ENCODE data around the gene CIRBP.

CIRBP gene

DNA sequence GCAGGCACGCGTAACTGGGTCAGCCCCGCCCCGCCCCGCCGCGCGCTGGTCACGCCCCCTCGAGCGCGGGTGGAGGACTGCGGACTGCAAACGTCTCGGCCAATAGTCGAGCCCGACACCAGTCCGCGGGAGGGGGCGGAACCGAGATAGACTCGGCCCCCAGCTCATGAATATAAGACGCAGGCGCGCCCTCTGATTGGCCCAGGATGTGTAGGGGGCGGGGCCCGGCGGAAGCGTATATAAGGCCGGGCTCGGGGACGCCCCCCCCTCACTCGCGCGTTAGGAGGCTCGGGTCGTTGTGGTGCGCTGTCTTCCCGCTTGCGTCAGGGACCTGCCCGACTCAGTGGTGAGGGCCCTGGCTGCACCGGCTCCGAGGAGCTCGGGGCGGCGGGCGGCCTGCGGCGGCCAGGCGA lies at the start of gene CIRBP:
CIRBP (plus strand) TSS at position 268 of the 413 bp plus-strand sequence. CDS start 1,602 bp downstream, outside the sequence.
- peak; percentile 98 for DNase-seq

DNA sequence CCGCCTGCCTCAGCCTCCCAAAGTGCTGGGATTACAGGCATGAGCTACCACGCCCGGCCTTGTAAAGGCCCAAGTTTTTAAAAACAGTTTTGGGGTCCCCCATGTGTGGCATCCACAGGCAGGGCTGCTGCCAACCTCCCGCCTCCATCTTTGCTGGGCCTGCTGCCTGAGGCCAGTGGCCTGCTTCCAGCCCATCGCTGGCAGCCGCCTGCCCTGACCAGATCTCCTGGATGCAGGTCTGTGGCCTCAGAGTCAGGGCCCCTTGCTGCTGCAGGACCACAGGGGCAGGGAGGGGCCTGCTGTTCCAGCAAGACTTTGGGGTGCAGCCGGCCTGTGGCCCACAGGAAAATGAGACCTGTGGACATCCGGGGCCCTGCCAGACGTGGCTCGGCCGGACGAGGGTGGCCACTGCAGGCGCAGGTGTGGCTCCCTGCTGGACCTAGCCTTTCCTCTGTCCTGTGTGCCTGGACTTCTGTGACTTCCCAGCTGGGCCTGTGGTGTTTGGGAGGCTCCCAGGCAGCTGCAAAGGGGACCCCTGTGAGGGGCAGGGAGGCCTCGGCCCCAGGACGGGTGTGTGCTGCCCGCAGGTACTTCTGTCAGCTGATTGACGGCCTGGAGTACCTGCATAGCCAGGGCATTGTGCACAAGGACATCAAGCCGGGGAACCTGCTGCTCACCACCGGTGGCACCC lies 49.2 kb upstream of the CIRBP start:
- no peak for DNase-seq

DNA sequence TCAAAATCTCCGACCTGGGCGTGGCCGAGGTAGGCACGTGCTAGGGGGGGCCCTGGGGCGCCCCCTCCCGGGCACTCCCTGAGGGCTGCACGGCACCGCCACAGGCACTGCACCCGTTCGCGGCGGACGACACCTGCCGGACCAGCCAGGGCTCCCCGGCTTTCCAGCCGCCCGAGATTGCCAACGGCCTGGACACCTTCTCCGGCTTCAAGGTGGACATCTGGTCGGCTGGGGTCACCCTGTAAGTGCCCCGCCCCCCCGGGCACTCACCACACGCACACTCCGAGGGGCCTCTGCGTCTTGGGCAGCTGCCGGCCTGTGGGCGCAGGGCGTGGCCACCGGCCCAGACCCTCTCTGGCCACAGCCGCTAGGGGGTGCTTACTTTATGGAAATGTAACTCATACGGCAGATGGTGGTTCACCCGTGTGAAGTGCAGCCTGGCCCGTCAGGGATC lies 48.6 kb upstream of the CIRBP start:
- DNase-seq: no peak

DNA sequence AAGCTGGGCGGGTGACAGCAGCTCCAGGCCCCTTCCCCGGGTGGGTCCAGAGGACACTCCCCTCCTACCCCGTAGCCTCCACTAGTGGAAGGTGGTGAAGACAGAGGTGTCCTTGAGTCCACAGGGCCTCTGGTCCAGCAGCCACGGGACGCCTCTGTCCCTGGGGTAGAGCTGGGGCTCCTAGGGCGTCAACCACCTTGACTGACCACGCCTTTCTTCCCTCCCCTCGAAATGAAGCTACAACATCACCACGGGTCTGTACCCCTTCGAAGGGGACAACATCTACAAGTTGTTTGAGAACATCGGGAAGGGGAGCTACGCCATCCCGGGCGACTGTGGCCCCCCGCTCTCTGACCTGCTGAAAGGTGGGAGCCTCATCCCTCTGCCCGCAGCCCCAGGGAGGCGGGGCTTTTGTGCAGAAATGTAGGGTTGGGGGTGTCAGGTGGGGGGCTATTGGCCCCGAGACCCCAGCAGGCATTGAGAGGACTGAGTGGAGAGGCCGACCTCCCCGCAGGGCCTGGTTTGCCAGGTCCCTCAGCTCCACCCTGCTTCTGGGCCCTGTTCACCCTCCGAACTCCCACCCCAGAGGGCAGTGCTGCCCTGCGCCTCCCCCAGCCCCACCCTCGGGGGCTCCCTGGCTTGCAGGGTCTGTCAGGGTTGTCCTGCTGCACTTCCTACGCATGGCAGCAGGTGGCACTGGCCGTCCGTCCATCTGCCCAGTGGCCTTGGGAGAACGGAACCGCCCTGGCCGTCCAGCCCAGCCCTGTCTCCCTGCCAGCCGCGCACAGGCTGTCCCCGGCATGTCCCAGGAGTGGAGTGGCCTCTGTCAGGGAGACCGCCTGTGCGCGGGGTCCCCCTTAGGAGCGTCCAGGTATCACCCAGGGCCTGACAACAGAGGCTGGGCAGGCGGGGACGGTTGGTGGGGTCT lies 47.9 kb upstream of the CIRBP start:
- no peak for DNase-seq

DNA sequence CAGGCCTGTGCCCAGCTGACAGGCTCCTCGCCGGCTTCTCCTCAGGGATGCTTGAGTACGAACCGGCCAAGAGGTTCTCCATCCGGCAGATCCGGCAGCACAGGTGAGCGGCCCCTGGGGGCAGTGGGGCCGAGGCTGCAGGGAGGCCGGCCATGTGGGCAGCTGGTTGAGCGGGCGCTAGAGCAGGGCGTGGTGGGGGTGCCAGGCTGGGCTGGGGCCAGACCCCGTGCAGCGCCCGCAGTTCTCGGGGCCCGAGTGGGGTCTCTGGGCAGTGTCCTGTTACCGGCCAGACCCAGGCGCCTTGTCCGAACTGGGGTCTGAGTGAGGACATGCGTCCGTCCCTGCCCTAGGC lies 47.3 kb upstream of the CIRBP start:
- DNase-seq: no peak

DNA sequence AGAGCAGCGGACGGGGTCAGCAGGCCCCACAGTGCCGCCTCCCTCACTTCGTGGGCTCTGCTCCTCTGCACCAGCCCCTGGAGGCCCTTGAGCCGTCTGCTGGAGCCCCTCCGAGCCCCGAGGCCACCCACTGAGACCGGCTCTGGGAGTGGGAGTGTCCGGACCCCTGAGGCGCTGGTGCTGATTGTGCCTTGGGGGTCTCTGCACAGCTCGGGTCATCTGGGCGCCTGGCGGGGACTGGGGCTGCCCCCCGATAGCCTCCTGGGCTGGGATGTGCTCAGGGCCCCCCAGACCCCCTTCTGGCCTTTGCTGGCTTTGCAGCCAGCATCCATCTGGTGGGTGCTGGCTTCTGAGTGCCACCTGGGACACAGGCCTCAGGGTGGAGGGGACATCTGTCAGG lies 46.7 kb upstream of the CIRBP start:
- DNase-seq: no peak

DNA sequence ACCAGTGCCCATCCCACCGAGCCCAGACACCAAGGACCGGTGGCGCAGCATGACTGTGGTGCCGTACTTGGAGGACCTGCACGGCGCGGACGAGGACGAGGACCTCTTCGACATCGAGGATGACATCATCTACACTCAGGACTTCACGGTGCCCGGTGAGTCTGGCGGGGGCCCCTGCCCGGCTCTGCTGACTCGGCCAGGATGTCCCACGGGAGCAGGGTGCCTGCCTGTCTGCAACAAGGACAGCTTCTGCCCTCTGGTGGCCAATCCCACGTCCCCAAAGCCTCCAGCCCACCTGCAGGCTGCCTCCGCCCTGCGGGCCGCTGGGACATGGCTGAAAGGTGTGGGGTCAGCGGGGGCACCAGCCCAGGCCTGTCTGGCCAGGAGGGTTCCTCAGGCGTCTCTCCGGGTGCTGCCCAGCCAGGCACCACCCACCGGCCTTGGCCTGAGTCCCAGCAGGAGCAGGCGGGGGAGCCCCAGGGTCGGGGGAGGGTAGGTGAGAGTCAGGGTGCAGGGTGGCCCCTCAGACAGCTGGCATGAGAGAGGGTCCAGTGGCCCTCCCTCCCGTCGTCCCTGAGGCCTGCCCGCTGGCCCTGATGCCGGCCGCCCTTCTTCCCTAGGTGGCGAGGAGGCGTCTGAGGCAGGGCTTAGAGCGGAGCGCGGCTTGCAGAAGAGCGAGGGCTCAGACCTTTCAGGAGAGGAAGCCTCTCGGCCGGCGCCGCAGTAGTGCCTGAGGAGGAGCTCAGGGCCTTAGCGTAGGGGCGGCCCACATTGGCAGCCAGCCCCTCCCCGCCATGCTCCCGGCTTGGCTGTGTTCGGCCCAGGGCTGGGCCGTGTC lies 45.9 kb upstream of the CIRBP start:
- peak; percentile 12 for DNase-seq

DNA sequence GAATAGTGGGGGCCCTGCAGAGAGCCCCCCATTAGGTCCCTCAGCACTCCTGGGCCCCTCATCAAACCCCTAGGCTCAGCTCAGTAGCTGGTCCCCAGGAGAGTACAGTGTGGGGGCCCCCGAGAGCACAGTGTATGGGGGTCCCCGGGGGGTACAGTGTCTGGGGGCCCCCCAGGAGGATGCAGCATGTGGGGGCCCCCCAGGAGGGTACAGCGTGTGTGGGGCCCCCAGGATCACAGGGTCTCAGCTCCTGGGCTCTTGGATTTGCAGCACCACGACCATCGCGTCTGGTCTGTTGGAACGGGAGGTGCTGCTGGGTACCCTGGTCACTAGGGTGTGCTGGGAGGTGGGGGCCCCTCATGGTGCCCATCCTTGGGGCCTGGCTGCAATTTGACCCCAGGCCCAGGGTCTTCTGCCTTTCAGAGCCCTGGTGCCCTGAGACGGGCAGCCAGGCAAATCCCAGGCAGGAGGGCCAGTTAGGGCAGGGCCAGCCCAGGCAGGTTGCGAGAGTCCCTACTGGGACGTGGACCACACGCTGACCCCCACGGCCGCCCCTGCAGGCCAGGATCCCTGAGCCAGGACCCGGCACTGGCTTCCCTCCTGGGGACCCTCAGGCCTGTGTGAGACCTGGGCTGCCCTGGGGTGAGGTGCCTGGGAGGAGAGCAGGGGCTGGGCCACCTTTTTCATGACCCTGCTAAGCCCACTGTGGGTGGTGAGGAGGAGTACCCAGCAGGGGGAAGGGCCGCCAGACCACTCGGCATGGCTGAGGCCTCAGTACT lies 44.9 kb upstream of the CIRBP start:
- no peak for DNase-seq

DNA sequence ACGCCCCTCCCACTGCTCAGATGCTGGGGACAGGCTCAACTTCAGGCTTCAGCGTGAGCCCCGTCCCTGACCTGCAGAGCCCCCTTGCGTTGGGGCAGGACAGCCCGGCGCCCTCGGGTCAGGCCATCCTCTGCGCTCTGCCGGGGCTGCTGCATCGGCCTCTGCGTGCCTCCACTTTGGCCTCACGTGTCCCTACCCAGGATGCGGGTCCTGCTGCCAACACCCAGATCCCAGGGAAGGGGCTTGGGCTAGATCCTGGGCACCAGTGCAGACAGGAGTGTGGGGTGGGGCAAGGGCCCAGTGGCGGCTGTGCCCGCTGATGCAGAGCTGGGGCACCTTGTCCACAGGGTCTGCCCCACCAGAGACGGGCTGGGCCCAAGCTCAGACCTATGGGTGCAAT lies 44.3 kb upstream of the CIRBP start:
- no peak for DNase-seq

DNA sequence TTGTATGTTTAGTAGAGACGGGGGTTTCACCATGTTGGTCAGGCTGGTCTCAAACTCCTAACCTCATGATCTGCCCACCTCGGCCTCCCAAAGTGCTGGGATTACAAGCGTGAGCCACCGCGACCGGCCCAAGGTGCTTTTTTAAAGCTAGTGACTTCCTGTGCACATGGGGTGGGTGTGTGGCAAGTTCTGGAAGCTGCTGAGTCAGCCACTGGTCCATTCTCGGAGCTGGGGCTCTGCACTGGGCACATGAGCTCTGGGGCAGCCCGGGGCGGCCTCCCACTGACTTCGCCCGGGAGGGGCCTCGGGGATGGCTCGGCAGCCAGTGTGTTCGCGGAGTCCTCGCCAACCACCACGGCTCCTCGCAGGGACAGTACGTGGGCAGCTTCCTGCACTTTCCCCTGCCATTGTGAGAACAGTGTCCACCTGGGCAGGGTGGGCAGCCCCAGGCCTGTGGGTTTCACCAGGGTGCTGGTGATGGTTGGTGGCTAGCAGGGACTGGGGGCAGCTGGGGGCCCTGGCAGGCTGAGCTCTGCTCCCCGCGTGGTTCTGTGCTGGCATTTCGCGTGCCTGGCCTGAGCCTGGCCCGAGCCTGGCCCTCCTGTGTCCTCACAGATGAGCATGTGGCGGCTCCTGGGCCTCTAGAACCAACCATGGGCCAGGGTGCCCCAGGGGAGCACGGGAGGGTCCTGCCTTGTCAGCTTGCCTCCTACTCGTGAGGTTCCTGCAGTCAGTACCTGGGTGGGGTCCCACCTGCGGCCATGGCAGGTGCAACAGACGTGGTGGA lies 43.5 kb upstream of the CIRBP start:
- no peak for DNase-seq

DNA sequence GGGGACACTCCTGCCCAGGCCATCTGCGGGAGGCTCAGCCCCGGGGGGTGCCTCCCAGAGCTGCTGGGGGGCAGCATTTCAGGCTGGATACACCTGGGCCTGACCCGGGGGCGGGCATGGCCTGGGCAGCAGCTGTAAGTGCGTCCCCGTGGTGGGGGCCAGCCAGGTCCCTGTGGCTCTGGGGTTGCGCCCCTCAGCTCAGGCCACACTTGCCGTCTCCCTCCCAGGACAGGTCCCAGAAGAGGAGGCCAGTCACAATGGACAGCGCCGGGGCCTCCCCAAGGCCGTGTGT lies 43.0 kb upstream of the CIRBP start:
- DNase-seq: no peak

DNA sequence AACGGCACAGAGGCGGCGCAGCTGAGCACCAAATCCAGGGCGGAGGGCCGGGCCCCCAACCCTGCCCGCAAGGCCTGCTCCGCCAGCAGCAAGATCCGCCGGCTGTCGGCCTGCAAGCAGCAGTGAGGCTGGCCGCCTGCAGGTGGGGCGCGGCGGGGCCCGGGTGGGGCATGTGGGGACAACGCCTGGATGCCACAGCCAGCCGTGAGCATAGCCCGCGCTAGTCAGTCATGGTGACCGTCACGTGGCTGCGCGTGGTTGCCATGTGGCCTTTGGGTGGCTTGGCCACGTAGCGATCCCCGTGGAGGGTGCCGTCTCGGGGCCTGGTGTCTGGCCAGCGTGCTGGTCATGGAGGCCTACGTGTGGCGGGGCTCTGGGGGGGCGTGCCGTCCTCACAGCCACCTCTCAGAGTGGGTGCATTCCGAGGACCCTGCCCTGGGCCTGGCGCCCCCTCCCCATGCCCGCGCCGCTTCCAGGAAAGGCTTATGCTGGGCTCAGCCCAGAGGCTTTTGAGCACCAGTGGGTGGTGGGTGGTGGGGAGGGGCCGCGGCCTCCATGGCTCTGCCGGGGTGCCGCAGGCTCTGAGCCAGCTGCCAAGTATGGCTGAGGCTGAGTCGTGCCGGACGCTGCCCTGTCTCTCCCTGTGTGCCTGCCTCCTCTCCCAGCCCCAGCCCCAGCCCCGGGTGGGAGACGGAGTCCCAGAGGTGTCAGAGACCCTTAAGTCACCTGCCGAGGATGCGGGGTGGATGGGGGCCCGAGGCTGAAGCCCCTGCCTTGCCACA lies 42.4 kb upstream of the CIRBP start:
- no peak for DNase-seq

DNA sequence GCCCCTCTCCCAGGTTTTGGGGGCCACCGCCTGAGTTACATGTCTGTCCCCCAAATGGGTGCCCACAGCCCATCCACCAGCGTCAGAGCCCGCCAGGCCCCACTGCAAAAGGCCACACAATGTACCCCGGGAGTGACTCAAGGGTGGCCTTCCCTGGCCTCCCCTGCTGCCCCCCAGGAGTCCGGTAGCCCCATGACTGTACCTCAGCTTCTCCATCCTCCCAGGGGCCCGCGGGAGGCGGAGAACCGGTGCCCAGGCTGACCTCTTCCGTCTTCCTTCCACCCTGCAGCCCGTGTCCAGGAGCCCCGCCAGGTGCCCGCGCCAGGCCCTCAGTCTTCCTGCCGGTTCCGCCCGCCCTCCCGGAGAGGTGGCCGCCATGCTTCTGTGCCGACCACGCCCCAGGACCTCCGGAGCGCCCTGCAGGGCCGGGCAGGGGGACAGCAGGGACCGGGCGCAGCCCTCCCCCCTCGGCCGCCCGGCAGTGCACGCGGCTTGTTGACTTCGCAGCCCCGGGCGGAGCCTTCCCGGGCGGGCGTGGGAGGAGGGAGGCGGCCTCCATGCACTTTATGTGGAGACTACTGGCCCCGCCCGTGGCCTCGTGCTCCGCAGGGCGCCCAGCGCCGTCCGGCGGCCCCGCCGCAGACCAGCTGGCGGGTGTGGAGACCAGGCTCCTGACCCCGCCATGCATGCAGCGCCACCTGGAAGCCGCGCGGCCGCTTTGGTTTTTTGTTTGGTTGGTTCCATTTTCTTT lies 41.7 kb upstream of the CIRBP start:
- no peak for DNase-seq

DNA sequence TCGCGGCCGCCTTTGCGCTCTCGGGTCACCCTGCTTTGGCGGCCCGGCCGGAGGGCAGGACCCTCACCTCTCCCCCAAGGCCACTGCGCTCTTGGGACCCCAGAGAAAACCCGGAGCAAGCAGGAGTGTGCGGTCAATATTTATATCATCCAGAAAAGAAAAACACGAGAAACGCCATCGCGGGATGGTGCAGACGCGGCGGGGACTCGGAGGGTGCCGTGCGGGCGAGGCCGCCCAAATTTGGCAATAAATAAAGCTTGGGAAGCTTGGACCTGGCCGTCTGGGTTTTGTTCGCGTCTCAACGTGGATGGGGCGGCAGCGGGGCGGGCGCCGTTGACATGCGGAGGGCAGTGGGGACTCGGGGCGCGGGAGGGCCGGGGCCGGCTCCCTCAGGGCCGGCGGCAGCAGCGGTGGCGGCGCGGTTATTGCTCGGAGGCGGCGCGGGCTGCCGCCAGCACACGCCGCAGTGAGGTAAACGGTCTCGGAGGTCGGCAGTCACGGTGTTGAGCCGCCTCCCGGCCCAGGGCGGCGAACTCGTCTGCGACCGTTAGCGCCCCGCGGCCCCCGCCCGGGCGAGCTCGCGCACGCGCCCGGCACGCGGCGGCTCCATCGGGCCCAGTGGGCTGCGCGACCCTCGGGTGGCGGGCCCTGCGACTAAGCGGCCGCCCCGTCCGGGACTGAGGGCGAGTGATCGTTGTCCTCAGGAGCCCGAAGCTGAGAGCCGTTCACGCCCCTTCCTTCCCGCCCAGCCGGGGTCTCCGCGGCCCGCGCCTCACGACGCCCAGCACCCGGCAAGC lies 40.8 kb upstream of the CIRBP start:
- no peak for DNase-seq

DNA sequence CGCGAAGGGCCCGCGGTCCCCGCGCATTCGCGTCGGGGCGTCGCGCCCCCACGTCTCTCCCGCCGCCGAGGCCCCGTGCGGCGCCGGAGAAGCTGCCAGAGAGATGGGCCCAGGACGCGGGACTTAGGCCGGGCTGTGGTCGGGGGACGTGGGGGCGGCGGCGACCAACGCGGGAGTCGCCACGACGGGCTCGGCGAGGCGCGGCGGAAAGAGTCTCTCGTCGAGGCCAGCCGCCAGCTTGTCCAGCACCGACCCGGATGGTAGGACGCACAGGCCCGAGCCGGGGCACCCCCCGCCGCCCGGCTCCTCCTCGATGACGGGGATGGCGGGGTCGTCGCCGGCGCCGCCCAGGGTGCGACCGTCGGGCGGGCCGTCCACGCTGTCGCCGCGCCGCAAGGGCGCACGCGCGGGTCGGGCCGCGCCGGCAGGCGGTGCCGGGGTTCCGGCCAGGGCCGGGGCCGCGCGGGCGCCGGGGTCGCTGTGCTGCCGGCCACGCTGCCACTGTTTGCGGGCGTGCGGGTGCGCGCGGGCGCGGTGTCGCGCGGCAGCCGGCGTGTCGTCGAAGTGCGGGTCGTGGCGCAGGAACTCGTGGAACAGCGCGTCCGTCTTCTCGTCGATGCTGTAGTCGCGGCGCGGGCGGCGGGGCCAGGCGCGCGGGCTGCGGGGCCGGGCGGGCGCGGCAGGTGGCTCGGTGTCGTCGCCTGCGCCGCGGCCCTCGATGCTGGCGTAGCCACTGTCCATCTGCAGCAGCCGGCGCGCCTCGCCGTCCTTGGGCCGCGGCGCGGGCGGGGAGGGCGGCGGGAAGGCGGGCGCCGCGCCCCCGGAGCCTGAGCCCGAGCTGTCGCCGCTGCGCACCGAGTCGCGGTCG lies 39.8 kb upstream of the CIRBP start:
- no peak for DNase-seq

DNA sequence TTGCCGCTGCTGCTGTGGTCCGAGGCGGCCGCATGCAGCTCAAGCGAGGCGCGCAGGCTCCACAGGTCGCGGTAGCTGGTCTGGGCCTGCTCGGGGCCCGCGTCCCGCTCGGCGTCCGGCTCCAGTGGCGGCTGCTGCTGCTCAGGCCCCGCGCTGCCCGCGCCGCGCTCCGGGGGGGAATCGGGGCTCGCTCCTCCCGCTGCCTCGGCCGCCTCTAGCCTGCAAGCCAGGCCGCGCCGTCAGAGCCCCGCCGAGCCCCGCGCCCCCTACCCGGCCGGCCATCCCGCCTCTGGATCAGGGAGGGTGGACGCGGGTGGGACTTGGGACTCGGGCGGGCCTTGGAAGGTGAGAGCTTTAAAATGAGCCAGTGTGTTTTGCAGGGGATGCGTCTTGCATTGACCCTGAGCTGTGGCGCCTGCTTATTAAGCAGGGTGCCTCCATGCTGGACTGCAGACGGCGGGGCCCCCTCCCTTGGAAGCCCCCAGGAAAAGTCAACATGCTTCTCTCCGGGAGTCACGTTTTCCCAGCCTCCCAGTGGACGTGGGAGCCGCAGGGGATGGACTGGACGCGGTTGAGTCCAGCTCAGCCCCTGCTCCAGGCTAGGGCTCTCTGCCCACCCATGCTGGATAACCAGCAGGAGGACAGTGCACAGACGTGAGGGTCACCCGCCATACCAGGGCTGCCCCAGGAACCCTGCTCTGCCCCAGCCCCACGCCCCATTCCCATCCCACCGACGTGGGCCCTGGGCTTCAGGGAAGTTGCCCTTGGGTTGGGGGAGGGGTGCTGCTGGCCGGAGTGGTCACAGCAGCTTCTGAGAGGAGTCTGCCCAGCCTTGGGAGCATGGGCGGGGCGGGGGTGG lies 39.0 kb upstream of the CIRBP start:
- DNase-seq: no peak

DNA sequence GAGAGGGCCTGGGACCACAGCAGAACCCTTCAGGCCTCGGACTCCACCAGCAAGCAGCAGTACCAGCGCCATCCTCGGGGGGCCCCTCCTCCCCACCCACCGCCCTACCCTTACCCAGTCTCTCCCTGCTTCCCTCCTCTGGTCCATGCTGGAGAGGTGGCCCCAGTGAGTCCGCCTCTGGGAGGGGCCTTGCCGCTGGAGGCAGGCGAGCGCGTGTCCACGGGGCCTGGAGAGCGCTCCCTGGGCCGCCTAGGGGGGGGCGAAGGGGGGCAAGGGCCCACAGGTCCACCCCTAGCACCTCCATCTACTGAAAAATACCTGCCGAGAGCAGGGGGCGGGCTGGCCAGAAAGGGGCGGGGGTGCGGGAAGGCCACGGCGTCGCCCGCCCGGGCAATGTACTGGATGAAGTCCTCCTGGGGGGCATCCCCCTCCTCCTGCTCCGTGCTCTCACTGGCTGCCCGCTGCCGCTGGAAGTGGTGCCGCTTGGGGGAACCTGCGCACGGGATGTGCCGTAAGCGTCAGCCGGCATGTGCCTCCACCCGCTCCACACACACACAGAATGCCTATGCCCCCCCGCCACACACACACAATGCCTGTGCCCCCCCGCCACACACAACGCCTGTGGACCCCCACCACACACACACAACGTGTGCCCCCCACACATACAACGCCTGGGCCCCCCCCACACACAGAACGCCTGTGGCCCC lies 38.2 kb upstream of the CIRBP start:
- DNase-seq: no peak
